Spleen (tissue), 7 donors: ENCODE measurements around the gene DISC1.

Source experiments
- CTCF ChIP-seq, 11 experiments: fragments of 200-600 bp in 7 of 11; fragments of 450-650 bp in 4 of 11; sonication (generic) in 4 of 11; IDR thresholded peaks in 8 of 11; conservative IDR thresholded peaks in 3 of 11; 1 replicate in 7 of 11; 2 replicates in 4 of 11; pipeline versions ENCODE4 v1.4.0 to v1.8.0; 2016 to 2021; ENCODE audit warnings: antibody characterized with exemption in 11 of 11, inconsistent platforms in 4 of 11, mild to moderate bottlenecking in 1 of 11
- POLR2A ChIP-seq, 3 donors: fragments of 450-650 bp; IDR thresholded peaks; one replicate each; pipeline ENCODE4 v1.5.1; 2017; ENCODE audit warnings: antibody characterized with exemption in 3 of 3, mild to moderate bottlenecking in 1 of 3
- POLR2AphosphoS5 ChIP-seq, 3 donors: sonication (generic); formaldehyde crosslinking; IDR thresholded peaks; one replicate each; pipeline ENCODE4 v1.5.1; 2017; ENCODE audit warnings: antibody characterized with exemption in 3 of 3
- donor health status: DM: no; HTN: no; CAD: no; lungs with moderate emphysema.
- donor health status: DM: no; HTN: no; CAD: no.
- donor health status: DM: no; HTN: no; CAD: no.

- TF ChIP-seq CTCF (IDR thresholded peaks at IDR 0.05 in 8 of 11, conservative IDR thresholded peaks at IDR 0.05 in 3 of 11) (no peak), POLR2A (IDR thresholded peaks at IDR 0.05) (no peak), POLR2AphosphoS5 (IDR thresholded peaks at IDR 0.05) (no peak)
These were observed 258.7 kb downstream of the DISC1 start for GRCh38 chr1:231885209-231885854.
